ENCODE data around the gene IFNG.

Gene IFNG

GRCh38 chr12:68163560-68164081, 4.1 kb upstream of the IFNG start:
- DNase-seq = no peak

GRCh38 chr12:68162374-68162773, 2.8 kb upstream of the IFNG start:
- no peak for DNase-seq

- DNase-seq = peak; percentile 3
These were observed 1.1 kb downstream of the IFNG start for GRCh38 chr12:68158432-68158831.

- DNase-seq = no peak
These were observed 2.2 kb downstream of the IFNG start for GRCh38 chr12:68157380-68157779.

- DNase-seq = no peak
These were observed 2.9 kb downstream of the IFNG start for GRCh38 chr12:68156636-68157035.

GRCh38 chr12:68154779-68155178, 4.8 kb downstream of the IFNG start:
- no peak for DNase-seq

GRCh38 chr12:68148261-68148951, 11.1 kb downstream of the IFNG start:
- DNase-seq = no peak

- no peak for DNase-seq
These were observed 19.0 kb downstream of the IFNG start for GRCh38 chr12:68140556-68140955.

- no peak for DNase-seq
These were observed 19.6 kb downstream of the IFNG start for GRCh38 chr12:68139941-68140340.

- DNase-seq = no peak
These were observed 20.5 kb downstream of the IFNG start for GRCh38 chr12:68139001-68139400.

- no peak for DNase-seq
These were observed 21.1 kb downstream of the IFNG start for GRCh38 chr12:68138480-68138879.

GRCh38 chr12:68137335-68137830, 22.2 kb downstream of the IFNG start:
- no peak for DNase-seq

- no peak for DNase-seq
These were observed 24.0 kb downstream of the IFNG start for GRCh38 chr12:68135520-68135919.

- no peak for DNase-seq
These were observed 27.6 kb downstream of the IFNG start for GRCh38 chr12:68131867-68132414.

GRCh38 chr12:68129979-68130378, 29.6 kb downstream of the IFNG start:
- DNase-seq = no peak

GRCh38 chr12:68122236-68122920, 37.2 kb downstream of the IFNG start:
- no peak for DNase-seq

GRCh38 chr12:68121143-68121542, 38.4 kb downstream of the IFNG start:
- DNase-seq = no peak

GRCh38 chr12:68119724-68120211, 39.8 kb downstream of the IFNG start:
- DNase-seq = peak; percentile 11

- no peak for DNase-seq
These were observed 40.3 kb downstream of the IFNG start for GRCh38 chr12:68119250-68119649.

GRCh38 chr12:68118096-68118755, 41.3 kb downstream of the IFNG start:
- no peak for DNase-seq

- no peak for DNase-seq
These were observed 41.9 kb downstream of the IFNG start for GRCh38 chr12:68117661-68118060.

- DNase-seq = no peak
These were observed 44.3 kb downstream of the IFNG start for GRCh38 chr12:68115281-68115680.

GRCh38 chr12:68114606-68115005, 44.9 kb downstream of the IFNG start:
- DNase-seq = no peak
